HG03159 (cell line): ENCODE data around the gene PRKCE.
"Not testable (repeated sequence)": the region's sequence is repeated elsewhere in the genome, so short reads cannot be mapped to it uniquely, and the experiment has no call there.

Experiments used
- ATAC-seq: cut with Tn5 transposase; IDR thresholded peaks from one replicate; pipeline ENCODE4 v1.9.1; 2021; ENCODE audit warnings: mild to moderate bottlenecking, moderate library complexity; ENCODE audit not compliant: unreplicated experiment

Gene PRKCE

DNA sequence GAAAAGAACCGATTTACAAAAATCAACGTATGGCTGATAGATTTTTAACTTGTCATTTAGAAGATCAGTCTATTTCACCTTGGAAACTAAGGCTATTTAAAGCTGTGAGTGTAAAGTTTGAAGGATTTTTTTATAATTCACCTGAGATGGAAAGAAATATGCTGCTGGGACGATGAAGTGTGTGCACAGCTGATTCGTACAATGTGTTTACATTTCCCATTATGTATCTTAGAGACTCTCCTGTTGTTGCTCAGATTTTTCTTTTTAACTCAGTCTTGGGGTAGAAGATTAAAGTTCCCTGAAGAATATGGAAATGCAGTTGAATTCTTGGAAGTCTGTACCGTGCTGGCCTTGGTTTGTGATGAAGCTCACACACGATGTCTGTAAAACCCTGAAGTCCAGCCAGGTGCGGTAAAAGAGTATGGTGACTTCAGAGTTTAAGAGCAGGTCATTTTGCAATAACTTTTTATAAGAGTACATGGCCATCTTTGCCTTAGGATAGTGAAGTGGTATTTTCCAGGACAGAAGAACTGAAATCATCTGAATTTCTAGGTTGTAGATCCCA lies 250.1 kb downstream of the PRKCE start:
- ATAC-seq, result no peak

DNA sequence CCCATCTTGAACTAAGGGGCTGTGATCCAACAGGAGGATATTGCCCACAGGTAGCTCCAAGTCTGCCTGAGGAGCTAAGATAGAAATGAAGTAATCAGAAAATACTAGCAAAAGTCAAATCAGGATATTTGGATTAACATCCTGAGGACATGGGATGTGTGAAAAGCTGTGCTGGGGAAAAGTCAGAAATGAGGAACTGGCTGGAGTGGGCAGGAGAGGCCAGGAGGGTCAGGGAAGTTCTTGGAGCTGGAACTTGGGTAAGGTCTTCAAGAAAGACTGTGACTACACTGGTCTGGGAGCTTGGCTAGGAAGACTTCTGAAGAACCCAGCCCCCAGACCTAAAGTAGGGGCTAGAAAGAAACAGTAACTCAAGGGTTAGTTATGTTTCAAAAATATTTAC lies 250.9 kb downstream of the PRKCE start:
- ATAC-seq, result no peak

DNA sequence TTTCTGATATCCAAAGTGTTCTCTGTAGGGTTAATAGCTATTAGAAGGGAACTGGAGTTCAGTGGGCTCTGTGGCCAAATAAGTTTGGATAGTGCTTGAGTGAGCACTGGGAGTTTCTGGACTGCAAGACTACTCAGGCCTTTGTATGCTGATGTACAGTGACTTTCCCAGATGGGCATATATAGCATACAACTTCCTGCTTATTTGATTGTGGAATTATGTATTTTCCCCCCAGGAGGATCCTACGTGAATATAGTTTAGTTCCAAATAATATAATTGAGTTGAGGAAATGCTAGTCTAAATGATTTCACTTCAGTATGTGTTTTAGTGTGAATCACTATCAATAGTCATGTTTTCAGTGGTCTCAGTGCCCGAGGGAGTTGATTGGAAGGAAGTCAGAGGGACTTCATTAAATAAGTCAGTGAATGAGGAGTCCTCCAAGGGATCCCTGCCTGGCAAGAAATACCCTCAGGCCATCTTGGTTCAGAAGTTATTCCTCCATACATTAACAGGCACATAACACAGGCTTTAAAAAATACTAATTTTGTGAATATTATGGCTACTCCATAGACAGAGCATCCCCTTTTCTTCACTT lies 251.4 kb downstream of the PRKCE start:
- ATAC-seq, result no peak

DNA sequence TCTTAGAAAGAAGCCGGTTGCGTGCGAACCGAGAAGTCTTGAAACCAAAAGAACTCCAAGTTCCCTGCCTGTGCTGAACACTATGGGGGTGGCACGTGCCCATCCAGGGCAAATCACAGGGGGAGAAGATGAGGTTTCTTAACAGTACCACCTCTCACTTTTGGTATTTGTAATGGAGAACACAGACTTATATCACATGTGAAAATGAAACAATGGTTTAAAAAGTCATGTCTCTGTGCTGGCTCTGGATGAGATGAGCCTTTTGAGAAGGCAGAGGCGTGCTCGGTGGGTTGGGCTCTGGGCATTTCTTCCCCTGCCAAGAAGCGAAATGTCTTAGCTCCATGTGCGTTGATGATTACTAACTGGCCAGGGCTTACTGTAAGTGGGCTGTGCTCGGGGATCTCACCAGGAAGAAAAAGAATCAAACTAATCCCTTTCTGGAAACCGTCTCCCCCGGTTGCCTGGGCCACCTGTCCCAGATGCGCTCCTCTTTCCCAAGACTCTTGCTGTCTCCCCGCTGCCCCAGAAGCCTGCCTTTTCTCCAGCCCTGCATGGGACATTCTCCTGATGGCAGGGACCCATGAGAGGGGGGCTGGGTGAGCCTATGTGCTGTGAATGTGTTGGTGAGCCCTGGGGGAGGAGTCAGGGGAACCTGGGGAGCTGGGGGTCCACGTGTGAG lies 252.9 kb downstream of the PRKCE start:
- peak; percentile 70 for ATAC-seq

DNA sequence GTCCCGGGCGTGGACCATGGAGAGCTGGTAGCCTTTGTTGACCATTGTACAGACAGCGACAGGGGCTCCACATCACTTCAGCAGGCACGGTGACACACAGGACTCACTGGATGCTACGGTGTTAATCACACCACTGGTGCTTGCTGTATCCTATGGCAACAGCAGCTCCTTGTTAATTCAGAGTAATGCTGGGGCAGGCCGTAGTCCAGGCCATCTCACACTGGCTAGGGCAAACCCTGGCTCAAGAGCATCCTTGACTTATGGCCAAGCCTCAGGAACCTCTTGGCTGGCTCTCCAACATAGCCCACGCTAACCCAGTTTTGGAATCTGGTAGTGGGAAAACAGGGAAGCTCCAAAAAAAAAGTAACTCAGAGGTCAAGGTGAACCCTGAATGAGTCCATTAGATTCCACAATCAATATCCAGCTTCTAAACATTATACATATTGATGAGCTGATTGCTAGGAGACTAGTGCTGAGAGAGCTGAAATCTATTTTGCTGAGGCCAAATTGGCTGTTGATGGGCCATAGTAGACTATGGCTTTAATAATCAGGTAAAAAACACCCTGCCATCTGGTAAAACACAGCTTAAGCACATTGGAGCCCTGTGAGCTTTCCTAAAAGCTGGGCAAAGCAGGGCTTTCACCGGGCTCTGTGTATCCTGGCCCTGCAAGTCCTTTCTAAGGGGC lies 253.6 kb downstream of the PRKCE start:
- ATAC-seq, result no peak

GRCh38 chr2:45905632-45905958 lies 254.1 kb downstream of the PRKCE start:
- ATAC-seq, result no peak

DNA sequence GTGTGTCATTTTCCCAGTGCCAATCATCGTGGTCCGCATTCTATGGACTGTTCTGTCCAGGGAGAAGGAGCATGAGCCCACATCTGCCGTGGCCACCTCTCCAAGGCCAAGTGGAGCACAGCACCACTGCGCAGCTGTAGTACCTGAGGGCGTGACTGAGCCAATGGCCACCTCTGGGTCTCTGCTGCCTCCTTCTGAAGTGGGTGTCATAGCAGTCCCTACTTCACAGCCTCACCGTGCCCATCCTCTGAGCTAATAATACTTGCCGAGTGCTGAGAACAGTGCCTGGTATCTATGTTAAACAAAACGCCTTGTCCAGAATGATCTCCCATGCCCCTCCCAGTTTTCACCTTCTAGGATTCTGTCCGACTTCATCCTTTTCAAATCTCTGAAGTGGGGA lies 256.1 kb downstream of the PRKCE start:
- ATAC-seq, result no peak

GRCh38 chr2:45908316-45909170 lies 257.1 kb downstream of the PRKCE start:
- ATAC-seq, result no peak

DNA sequence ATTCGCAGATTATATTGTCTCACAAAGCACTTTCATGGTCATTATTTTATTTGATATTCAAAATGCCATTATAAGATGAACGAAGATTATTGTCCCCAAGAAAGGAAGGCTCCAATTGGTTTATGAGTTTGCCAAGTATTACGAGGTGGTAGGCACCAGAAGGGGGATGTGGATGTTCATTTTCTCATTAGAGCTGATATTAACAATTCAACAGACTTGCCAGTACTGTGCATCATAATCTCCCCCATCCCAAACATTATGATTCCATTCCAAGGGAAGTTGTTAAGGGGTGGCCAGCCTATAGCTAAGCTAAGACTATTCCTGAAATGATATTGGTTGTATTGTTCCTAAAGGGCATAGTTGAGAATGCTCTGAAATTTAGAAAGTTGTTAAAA lies 257.7 kb downstream of the PRKCE start:
- ATAC-seq, result no peak

- peak; percentile 76 for ATAC-seq
Observed at GRCh38 chr2:45909677-45910191, 258.3 kb downstream of the PRKCE start.

- no peak for ATAC-seq
Observed at GRCh38 chr2:45910473-45911060, 259.1 kb downstream of the PRKCE start.

DNA sequence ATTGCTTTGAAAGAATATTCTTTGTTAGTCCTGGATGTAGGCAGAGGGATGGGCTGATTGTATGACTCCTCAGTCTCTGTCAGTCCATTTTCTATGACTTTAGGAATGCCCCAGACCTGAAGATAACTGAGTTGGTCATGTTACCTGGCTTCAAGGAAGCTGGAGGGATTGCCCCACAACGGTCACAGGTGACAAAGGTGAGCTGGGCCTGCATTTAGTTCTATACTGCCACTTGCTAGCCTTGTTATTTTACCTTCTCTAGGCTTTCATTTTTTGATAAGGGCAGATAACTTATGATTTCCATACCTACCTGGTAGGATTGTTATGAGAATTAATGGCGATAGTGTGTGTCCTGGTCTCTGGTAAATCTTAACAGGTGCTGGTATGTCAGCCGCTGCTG lies 260.1 kb downstream of the PRKCE start:
- ATAC-seq, result no peak

DNA sequence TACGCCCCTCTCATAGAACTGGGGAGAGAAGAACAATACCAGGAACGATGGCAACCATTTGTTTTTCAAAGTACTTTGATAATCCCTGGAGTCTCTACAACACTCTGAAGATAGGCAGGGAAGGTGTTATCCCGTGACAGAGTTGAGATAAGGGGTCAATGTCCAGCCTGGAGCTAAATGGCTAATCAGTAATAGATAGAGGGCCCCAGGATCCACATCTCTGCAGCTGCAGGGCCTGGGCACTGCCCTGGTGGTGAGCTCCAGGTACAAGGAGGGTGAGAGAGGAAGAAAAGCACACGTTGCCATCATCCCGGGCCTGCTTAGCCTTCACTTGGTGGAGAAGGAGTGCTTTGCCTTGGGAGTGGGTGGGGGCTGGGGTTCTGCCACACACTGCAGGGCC lies 260.6 kb downstream of the PRKCE start:
- ATAC-seq, result no peak

GRCh38 chr2:45913539-45913938 lies 262.1 kb downstream of the PRKCE start:
- ATAC-seq, result no peak

DNA sequence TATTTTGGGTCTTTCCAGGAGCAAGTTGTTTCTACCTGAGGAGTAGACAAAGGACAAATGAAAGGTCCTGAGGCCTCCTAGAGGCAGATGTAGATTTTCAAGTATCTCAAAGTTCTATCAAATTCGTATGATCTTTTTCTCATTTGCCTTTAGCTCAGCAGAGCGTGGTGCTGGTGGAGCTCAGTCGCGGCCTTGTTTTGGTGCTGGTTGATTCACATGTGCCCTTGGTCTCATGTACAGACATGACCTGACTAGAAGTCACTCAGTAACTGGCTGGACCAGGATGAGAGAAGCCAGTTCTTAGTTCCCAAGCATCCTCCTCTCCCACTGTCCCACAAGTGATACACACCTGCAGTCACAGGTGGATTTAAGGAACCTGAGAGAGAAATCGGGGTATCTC lies 264.0 kb downstream of the PRKCE start:
- no peak for ATAC-seq

GRCh38 chr2:45917561-45918176 lies 266.2 kb downstream of the PRKCE start:
- ATAC-seq, result not testable (repeated sequence)

DNA sequence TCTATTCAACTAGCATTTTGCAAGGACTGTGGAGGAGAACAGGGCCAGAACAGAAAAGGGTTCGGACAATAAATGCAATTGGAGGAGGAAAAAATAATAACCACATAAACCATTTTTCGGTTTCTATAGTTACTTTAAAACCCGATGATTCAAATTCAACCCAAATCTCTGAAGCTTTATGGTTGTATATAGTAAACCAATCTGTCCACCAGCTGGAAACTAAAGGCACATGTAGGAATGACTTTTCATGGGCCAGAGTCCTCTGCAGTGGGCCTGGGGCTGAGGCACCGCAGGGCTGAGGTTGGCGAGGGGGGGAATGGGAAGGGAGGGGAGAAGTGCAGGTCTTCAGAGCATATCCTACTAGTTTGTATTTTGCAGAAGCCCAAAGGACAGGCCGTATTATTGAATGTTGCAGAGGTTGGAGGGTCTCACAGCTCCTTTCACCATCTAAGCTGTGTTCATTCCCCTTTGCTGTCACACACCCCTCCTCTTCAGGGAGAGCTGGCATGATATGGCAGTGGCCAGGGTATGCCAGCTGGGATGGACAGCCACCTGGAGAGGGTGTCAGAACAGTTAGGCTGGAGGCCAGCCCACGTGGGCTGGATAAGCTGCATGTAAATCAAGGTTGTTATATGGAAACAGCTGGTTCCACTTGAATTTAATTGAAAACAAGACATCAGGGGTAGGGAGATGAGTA lies 267.1 kb downstream of the PRKCE start:
- no peak for ATAC-seq

- no peak for ATAC-seq
Observed at GRCh38 chr2:45919160-45919650, 267.7 kb downstream of the PRKCE start.

DNA sequence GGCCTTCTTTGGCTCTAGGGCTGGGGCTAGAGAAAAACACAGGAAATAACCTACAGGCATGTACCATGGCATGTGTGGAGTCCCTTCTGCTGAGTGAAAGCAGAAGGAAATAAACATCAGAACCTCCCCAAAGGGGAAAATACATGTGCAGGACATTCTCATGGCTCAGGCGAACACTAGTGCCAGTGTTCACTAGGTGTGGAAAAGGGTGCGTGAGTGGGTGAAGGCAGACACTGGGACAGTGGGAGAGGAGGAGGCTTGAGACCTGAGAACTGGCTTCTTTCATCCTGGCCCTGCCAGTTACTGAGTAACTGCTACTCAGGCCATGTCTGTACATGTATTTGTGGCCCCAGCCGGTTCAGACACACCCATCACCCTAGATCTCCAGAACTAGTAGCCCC lies 268.2 kb downstream of the PRKCE start:
- ATAC-seq, result no peak
